H1 (cell line): Measurements from ENCODE around the gene KIAA1755.

Source experiments
- GABPA ChIP-seq: IDR thresholded peaks from 2 replicates; pipeline ENCODE4 v1.6.1; 2011; ENCODE audit warnings: mild to moderate bottlenecking, low read length, moderate library complexity, borderline replicate concordance; ENCODE audit not compliant: insufficient read depth
- RBBP5 ChIP-seq: IDR thresholded peaks from 2 replicates; pipeline ENCODE4 v1.7.1; 2012; ENCODE audit warnings: low read depth, mild to moderate bottlenecking, inconsistent platforms, low read length, moderate library complexity, borderline replicate concordance
- TF ChIP-seq, protein P1 (sequence below), 3 experiments: IDR thresholded peaks; 1 replicate in 2 of 3; 2 replicates in 1 of 3; pipeline versions ENCODE4 v1.5.1 to v1.6.1; 2011; ENCODE audit warnings: low read length in 3 of 3, mild to moderate bottlenecking in 3 of 3, inconsistent platforms in 2 of 3, low read depth in 1 of 3, moderate library complexity in 1 of 3; ENCODE audit not compliant: insufficient read depth in 1 of 3; ENCODE audit errors: control extremely low read depth in 1 of 3

DNA sequence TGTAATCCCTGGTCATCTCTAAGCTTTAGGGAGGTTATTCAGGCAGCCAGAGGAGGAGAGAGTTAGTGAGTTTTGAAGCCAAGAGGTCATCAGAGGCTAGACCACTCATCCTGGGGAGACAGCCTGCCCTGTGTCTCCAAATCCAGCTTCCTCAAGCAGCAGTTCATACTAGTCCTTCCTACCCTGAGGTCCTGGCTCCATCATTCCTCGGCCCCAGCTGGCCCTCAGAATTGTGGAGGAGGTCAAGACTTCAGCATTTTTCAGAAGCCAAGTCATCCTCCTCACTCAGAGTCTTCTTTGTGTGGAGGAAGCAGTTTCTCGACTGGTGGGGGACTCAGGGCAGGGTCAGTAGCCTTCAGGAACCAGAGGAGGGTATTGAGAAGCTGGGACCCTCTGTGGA lies 12.4 kb upstream of the KIAA1755 start:
- TF ChIP-seq, protein P1, sequence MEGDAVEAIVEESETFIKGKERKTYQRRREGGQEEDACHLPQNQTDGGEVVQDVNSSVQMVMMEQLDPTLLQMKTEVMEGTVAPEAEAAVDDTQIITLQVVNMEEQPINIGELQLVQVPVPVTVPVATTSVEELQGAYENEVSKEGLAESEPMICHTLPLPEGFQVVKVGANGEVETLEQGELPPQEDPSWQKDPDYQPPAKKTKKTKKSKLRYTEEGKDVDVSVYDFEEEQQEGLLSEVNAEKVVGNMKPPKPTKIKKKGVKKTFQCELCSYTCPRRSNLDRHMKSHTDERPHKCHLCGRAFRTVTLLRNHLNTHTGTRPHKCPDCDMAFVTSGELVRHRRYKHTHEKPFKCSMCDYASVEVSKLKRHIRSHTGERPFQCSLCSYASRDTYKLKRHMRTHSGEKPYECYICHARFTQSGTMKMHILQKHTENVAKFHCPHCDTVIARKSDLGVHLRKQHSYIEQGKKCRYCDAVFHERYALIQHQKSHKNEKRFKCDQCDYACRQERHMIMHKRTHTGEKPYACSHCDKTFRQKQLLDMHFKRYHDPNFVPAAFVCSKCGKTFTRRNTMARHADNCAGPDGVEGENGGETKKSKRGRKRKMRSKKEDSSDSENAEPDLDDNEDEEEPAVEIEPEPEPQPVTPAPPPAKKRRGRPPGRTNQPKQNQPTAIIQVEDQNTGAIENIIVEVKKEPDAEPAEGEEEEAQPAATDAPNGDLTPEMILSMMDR (IDR thresholded peaks at IDR 0.05; ENCODE audit: control extremely low read depth in 1 of 3, insufficient read depth in 1 of 3, low read depth in 1 of 3, low read length in 3 of 3) = no peak
- TF ChIP-seq RBBP5 (no peak), GABPA (no peak)
